Sigmoid colon (tissue), 7 donors: ENCODE results near the gene RB1. TPM values are rescaled to one million over a fixed set of nuclear protein-coding genes. Genes with fewer than 3 reads are reported as not detected.

Experiments
- DNase-seq: peaks from one replicate; pipeline ENCODE4 v3.0.0-alpha.2; 2019
- H3K27ac ChIP-seq, 4 donors: fragments of 200-600 bp; sonication (generic); one replicate each; pipeline ENCODE4 v1.5.1; 2016 to 2019; ENCODE audit warnings: mild to moderate bottlenecking in 1 of 4
- H3K27me3 ChIP-seq, 3 donors: fragments of 200-600 bp; sonication (generic); one replicate each; pipeline ENCODE4 v1.5.1; 2019; ENCODE audit warnings: mild to moderate bottlenecking in 1 of 3
- H3K36me3 ChIP-seq, 4 donors: fragments of 200-600 bp; sonication (generic); one replicate each; pipeline ENCODE4 v1.5.1; 2016 to 2019
- H3K4me1 ChIP-seq, 4 donors: fragments of 200-600 bp; sonication (generic); one replicate each; pipeline ENCODE4 v1.5.1; 2017 to 2019
- H3K4me3 ChIP-seq, 4 donors: fragments of 200-600 bp; sonication (generic); one replicate each; pipeline ENCODE4 v1.5.1; 2017 to 2019; ENCODE audit warnings: mild to moderate bottlenecking in 2 of 4, moderate library complexity in 1 of 4
- H3K9me3 ChIP-seq, 4 donors: fragments of 200-600 bp in 3 of 4; sonication (generic) in 3 of 4; one replicate each; pipeline versions ENCODE4 v1.5.1 to v1.6.1; 2013 to 2019
- EP300 ChIP-seq, 4 donors: sonication (generic); formaldehyde crosslinking; IDR thresholded peaks; one replicate each; pipeline ENCODE4 v1.6.1; 2017; ENCODE audit warnings: antibody characterized with exemption in 4 of 4
- POLR2A ChIP-seq, 2 donors: fragments of 450-650 bp; IDR thresholded peaks; one replicate each; pipeline ENCODE4 v1.6.1; 2016; ENCODE audit warnings: antibody characterized with exemption in 2 of 2, mild to moderate bottlenecking in 2 of 2, moderate library complexity in 2 of 2
- POLR2AphosphoS5 ChIP-seq, 4 donors: sonication (generic); formaldehyde crosslinking; IDR thresholded peaks; one replicate each; pipeline ENCODE4 v1.6.1; 2017; ENCODE audit warnings: antibody characterized with exemption in 4 of 4
- WGBS, 2 donors: extraction: QIAGEN DNeasy Blood & Tissue Kit; methylation state at CpG; one replicate each; pipeline ENCODE4 v1.1.7; 2013; 5-methylcytosine and 5-hydroxymethylcytosine counted together
- intact Hi-C: fragments of 100-400 bp; cut with DNase I; formaldehyde crosslinking; loops from one replicate; pipeline ENCODE4 v1.15.1; 2023
- polyA plus RNA-seq, 3 donors: library from polyadenylated mRNA; stranded (reverse); fragments of 200-250 nt; gene quantifications; one replicate each; pipeline ENCODE4 v1.2.3, GENCODE V29; 2013
- total RNA-seq, 4 donors: library from RNA; depleted of rRNA; stranded (reverse); fragments of >200 nt; gene quantifications; one replicate each; pipeline ENCODE4 v1.1.0, GENCODE V29; 2016
- TF ChIP-seq, protein P1 (sequence below), 4 experiments: fragments of 450-650 bp in 3 of 4; fragments of 200-600 bp in 1 of 4; IDR thresholded peaks; one replicate each; pipeline ENCODE4 v1.5.1; 2016 to 2019; ENCODE audit warnings: antibody characterized with exemption in 4 of 4, mild to moderate bottlenecking in 3 of 4, moderate library complexity in 2 of 4
- donor health status: healthy with polysubstance abuse.
- donor health status: Bipolar disorder and iron deficiency.
- donor health status: healthy.

Gene RB1
- total and polyA plus RNA-seq, 7 donors = 15.6 to 35.6 (median 31.1) TPM

DNA sequence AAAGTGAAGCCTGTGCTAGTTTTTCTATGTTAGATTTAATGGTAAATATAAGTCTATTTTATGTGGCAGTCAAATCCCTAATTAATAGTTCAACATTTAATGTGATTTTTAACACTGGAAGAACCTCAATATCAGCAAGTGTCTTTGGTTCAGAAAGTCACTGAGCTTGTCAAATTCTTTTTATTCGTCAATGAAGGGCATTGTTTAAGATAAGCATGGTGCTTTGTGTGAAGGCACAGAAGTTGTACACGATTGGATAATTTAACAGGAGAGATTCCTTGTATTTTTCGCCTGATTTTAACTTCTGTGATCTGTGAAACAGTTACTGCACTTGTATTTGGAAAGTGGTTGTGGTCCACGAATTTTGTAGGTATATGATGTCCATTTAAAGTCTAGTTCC is 30.2 kb upstream of the RB1 start:
- H3K27me3 ChIP-seq = no peaks in the 10 kb centered on the region
- H3K4me1 ChIP-seq = no peaks in the 10 kb centered on the region
- no peak for DNase-seq
- no peak overlapping the region for H3K27ac ChIP-seq
- H3K4me3 ChIP-seq = no peak overlapping the region
- intact Hi-C loops = no loop called here
- TF ChIP-seq EP300 (IDR thresholded peaks at IDR 0.05) (no peak), POLR2AphosphoS5 (IDR thresholded peaks at IDR 0.05) (no peak), POLR2A (IDR thresholded peaks at IDR 0.05) (no peak)
- TF ChIP-seq, protein P1, sequence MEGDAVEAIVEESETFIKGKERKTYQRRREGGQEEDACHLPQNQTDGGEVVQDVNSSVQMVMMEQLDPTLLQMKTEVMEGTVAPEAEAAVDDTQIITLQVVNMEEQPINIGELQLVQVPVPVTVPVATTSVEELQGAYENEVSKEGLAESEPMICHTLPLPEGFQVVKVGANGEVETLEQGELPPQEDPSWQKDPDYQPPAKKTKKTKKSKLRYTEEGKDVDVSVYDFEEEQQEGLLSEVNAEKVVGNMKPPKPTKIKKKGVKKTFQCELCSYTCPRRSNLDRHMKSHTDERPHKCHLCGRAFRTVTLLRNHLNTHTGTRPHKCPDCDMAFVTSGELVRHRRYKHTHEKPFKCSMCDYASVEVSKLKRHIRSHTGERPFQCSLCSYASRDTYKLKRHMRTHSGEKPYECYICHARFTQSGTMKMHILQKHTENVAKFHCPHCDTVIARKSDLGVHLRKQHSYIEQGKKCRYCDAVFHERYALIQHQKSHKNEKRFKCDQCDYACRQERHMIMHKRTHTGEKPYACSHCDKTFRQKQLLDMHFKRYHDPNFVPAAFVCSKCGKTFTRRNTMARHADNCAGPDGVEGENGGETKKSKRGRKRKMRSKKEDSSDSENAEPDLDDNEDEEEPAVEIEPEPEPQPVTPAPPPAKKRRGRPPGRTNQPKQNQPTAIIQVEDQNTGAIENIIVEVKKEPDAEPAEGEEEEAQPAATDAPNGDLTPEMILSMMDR (IDR thresholded peaks at IDR 0.05) = no peak
- no peaks in the 10 kb centered on the region for H3K9me3 ChIP-seq
- 89 to 90% methylated on average over 4 of the region's 4 CpGs for WGBS, 2 donors
- H3K36me3 ChIP-seq = peaks cover 0 to 14% (median 3%) of the 10 kb centered on the region in 4 donors

DNA sequence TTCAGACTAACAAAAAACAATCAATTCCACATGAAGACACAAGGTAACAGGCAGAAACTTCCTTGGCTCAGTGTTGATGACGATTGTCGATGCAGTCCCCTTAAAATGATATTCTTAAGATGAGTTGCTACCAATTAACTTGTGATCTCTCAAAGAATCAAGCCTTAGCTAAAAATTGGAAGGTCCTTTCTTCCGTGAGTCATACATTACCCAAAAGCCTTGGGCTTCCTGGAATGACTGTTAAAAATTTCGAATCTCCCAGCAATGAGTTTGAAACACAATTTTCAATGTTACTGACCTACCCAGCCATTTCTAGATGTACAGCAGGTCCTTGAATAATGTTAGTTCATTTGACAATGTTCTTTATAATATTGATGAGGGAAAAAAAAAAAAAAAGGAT is 28.0 kb upstream of the RB1 start:
- 84 to 89% methylated on average over 4 of the region's 4 CpGs for WGBS, 2 donors
- H3K27ac ChIP-seq = no peak overlapping the region
- no peak overlapping the region for H3K4me3 ChIP-seq
- intact Hi-C loops = no loop called here
- DNase-seq = no peak
- TF ChIP-seq EP300 (IDR thresholded peaks at IDR 0.05) = no peak
- TF ChIP-seq, protein P1 (IDR thresholded peaks at IDR 0.05) = no peak
- H3K36me3 ChIP-seq = no peaks in the 10 kb centered on the region
- H3K4me1 ChIP-seq = no peaks in the 10 kb centered on the region
- no peaks in the 10 kb centered on the region for H3K9me3 ChIP-seq
- H3K27me3 ChIP-seq = no peaks in the 10 kb centered on the region

DNA sequence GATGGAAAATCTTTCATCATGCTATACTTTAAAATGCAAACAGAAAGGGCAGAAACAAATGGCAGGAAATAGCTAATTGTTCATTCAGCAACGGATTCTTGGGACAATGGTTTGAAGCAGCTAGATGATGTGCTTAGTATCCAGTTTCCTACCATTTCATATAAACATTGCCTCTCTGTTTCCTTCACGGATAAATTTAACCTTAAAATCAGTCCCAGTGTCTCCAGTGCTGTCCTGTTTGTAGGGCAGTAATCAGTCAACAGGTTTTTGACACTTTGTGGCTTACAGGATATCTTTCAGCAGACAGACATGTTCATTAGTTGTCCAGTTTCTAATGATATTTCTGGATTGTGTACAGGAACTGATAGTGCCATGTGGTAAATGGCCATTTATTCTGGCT is 24.7 kb upstream of the RB1 start:
- Histone ChIP-seq H3K4me3 (no peak overlapping the region), H3K36me3 (no peaks in the 10 kb centered on the region), H3K9me3 (no peaks in the 10 kb centered on the region), H3K4me1 (no peaks in the 10 kb centered on the region), H3K27me3 (no peaks in the 10 kb centered on the region), H3K27ac (no peak overlapping the region)
- WGBS, 2 donors = 58 to 65% methylated on average over 2 of the region's 2 CpGs
- intact Hi-C loops = no loop called here
- no peak for DNase-seq
- TF ChIP-seq, protein P1 (IDR thresholded peaks at IDR 0.05) = no peak
- no peak for TF ChIP-seq POLR2A (IDR thresholded peaks at IDR 0.05)
- no peak for TF ChIP-seq EP300 (IDR thresholded peaks at IDR 0.05)
- no peak for TF ChIP-seq POLR2AphosphoS5 (IDR thresholded peaks at IDR 0.05)

DNA sequence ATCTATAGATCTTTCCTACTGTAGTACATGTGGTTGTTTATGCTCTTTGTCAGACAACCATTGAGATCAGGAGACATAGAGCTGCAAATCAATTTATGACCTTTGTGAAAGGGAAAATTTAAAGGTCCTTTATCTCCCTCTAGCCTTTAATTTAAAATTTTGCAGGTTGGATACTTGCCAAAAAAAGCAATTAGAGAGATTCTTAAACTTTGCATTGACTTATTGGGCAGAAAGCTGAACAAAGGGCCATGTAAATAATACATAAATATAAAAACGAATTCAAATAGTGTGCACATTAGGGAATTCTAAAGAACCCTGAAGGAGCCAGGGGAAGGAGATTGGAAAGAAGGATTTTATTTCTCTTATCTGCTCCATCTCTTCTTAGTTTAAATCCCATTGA is 22.0 kb upstream of the RB1 start:
- no peak for DNase-seq
- 78 to 80% methylated on average over 1 of the region's 1 CpG for WGBS, 2 donors
- Histone ChIP-seq H3K4me1 (no peaks in the 10 kb centered on the region), H3K9me3 (no peaks in the 10 kb centered on the region), H3K4me3 (no peak overlapping the region), H3K36me3 (no peaks in the 10 kb centered on the region), H3K27ac (no peak overlapping the region), H3K27me3 (no peaks in the 10 kb centered on the region)
- intact Hi-C loops = no loop called here
- TF ChIP-seq EP300 (IDR thresholded peaks at IDR 0.05) (no peak), POLR2AphosphoS5 (IDR thresholded peaks at IDR 0.05) (no peak), POLR2A (IDR thresholded peaks at IDR 0.05) (no peak)
- TF ChIP-seq, protein P1 (IDR thresholded peaks at IDR 0.05) = no peak

DNA sequence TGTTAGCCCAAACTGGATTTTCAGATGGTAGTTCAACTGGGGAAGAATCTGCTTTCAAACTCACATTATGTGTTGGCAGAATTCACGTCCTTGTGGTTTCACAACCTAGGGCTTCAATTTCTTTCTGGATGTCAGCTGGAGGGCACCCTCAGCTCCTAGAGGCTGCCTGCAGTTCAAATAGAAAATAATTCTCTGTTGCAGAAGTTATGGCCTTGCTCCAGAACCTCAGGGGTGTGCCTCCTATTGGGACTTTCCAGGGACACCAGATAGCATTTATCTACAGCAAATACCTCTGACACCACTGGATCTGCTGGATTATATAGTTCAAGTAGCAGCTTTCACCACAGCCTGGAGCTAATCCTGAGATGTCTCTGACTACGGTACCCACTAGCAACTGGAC is 11.8 kb upstream of the RB1 start:
- intact Hi-C loops = no loop called here
- WGBS, 2 donors = 28 to 62% methylated on average over 2 of the region's 2 CpGs

More for the DNA sequence above, 11.8 kb upstream of the RB1 start:
- Histone ChIP-seq H3K4me3 (no peak overlapping the region), H3K9me3 (no peaks in the 10 kb centered on the region), H3K4me1 (no peaks in the 10 kb centered on the region), H3K27me3 (no peaks in the 10 kb centered on the region), H3K27ac (no peak overlapping the region), H3K36me3 (no peaks in the 10 kb centered on the region)
- no peak for DNase-seq
- TF ChIP-seq, protein P1 (IDR thresholded peaks at IDR 0.05) = no peak
- no peak for TF ChIP-seq POLR2AphosphoS5 (IDR thresholded peaks at IDR 0.05)
- no peak for TF ChIP-seq EP300 (IDR thresholded peaks at IDR 0.05)
- no peak for TF ChIP-seq POLR2A (IDR thresholded peaks at IDR 0.05)
